ENCODE measurements around the gene FHOD1.

FHOD1 gene

DNA sequence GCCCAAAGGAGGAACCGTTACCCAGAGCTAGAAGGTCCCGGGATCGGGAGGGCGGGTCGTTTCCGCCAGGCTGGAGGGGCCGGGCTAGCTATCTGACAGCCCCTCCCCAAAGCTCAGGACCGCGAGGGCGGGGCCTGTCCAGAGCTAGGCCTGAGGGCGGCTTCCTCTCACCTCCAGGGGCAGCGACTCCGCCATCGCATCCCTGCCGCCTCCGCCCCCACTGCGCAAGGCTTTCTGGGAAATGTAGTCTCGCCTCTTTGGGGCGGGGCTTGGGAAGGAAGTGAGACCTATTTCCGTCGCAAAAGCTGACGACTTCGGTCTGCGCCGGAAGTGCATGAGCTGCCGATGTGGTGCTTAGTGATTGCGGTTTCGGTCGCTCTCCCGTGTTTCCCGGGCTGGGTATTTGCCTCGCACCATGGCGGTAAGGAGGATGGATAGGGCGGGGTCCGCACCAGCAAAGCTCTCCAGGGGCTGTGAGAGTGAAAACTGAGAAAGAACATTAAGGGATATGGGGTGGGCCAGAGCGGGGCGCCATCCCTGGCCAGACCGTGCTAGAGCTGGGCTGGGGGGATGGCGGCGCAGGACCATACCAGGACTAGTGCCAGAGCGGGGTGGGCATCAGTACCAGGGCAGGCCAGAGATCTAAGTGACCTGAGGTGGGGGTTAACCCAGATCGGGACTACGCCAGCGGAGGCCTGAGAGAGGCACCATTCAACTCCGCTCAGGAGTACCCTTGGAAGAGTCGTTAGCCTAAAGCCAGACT is 20.3 kb downstream of the FHOD1 start, which contains the start of gene TMEM208:
TMEM208 (plus strand) TSS at position 327 of the 763 bp plus-strand sequence; CDS start at position 416, 89 bp downstream.
- POLR2A ChIA-PET (ENCODE audit: low non-redundant PET) = interaction anchor here (0.7 to 1.2 kb wide), 2 partner anchors 9 to 19 kb away, joined by 3 to 11 read pairs; no protein-coding TSS in a partner anchor
- peak; percentile 92 for DNase-seq (ENCODE audit: low spot score)
- CTCF ChIA-PET = interaction anchor here (0.9 to 2.5 kb wide), 3 partner anchors 11 to 42 kb away, joined by 3 to 14 read pairs (median 4); partner anchors contain the start of gene ELMO3
- peak within 1 kb of the TSS; percentile 74 for H3K27ac ChIP-seq
- TF ChIP-seq, protein P1, sequence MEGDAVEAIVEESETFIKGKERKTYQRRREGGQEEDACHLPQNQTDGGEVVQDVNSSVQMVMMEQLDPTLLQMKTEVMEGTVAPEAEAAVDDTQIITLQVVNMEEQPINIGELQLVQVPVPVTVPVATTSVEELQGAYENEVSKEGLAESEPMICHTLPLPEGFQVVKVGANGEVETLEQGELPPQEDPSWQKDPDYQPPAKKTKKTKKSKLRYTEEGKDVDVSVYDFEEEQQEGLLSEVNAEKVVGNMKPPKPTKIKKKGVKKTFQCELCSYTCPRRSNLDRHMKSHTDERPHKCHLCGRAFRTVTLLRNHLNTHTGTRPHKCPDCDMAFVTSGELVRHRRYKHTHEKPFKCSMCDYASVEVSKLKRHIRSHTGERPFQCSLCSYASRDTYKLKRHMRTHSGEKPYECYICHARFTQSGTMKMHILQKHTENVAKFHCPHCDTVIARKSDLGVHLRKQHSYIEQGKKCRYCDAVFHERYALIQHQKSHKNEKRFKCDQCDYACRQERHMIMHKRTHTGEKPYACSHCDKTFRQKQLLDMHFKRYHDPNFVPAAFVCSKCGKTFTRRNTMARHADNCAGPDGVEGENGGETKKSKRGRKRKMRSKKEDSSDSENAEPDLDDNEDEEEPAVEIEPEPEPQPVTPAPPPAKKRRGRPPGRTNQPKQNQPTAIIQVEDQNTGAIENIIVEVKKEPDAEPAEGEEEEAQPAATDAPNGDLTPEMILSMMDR (conservative IDR thresholded peaks at IDR 0.05; ENCODE audit: low read depth) = 0 out of 2 replicates have a peak, but pooled peaks have one; percentile 9

DNA sequence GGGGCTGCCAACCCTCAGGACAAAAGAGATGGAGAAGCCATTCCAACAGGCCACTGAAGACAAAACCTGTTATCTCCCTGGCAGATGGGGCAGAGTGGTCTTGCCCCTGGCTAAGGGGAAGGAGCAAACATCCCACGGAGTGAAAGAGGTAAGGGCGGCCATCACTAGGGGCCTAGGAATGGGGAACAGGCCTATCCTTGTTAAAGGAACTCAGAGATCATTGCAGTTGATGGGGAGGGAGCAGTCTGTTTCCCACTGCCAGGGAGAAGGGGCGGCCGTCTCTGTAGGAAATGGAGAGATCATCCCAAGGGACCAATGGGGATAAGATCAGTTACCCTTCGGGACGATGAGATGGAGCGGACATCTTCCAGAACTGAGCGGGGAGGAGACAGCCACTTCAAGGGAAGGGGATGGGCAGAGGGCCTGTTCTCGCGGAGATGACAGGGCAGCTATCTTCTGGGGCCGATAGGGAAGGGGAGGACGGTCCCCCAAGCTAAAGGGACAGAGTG is 20.9 kb downstream of the FHOD1 start:
- POLR2A ChIA-PET (ENCODE audit: low non-redundant PET) = interaction anchor here (1.2 kb wide), 1 partner anchor 20 kb away, joined by 11 read pairs; no protein-coding TSS in a partner anchor
- no peak for DNase-seq (ENCODE audit: low spot score)
- H3K27ac ChIP-seq = peak overlapping the region; percentile 74
- TF ChIP-seq, protein P1 (conservative IDR thresholded peaks at IDR 0.05; ENCODE audit: low read depth) = no peak
- CTCF ChIA-PET = interaction anchor here (1.6 to 2.5 kb wide), 2 partner anchors 28 to 41 kb away, joined by 4 to 14 read pairs; partner anchors contain the start of gene ELMO3

DNA sequence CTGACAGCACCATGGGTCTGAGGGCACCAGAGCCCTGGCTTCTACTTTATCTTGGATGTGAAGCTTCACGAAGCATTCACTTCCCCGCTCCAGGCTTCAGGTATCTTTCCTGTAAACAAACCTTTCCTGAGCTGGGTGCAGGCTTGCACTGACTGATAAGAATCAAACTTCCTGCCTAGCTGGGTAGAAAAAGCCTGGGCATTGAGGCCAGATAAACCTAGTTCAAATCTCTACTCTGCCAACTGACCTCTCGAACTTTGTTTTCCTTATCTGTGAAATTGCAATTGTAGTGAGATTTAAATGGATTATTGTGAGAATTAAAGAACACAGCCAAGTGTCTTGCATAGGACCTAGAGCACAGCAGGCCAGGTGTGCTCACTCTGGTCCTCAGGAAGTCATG is 23.3 kb downstream of the FHOD1 start:
- POLR2A ChIA-PET (ENCODE audit: low non-redundant PET) = no interaction called here
- no peak for DNase-seq (ENCODE audit: low spot score)
- TF ChIP-seq, protein P1 (conservative IDR thresholded peaks at IDR 0.05; ENCODE audit: low read depth) = no peak
- H3K27ac ChIP-seq = no peak overlapping the region; the same call in 1 of the 2 replicates
- CTCF ChIA-PET = interaction anchor here (0.6 kb wide), 1 partner anchor 9 kb away, joined by 4 read pairs; no protein-coding TSS in a partner anchor

DNA sequence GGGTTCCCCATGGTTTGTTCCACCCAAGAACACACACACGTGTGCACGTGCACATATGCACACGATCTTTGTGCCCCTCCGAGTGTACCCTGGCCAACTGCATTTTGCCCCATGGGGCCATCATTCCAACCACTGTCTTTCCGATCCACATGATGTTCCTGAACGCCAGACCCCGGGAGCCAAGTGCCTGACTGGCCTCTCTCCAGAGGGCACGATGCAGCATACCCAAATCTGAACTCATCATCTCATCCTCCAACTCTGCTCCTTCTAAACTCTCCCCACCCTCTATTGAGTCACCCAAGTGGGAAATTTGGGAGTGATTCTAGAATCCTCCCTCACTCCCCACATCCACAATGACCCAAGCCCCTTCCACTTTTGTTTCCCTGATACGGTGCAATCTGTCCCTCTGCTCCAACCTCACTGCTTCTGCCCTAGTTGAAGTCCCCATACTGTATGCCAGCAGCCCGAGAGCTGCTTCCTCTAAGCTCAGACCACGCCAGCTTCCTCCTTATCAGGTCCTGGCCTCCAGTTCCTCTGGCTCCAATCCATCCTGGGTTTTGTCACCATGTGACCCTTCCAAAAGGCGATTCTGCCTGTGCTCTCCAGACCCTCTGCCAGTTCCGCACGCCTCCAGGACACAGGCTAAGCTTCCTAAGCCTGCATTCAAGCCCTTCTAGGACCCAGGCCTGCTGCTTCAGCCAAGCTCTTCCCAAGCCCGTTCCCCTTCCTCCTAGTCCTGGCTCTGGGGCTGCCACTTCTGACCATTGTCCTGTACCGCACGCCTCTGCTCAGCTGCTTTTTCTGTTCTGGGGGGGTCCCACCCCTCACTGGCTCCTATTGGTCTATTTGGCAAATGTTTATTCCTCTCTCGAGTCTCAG is 30.4 kb downstream of the FHOD1 start:
- POLR2A ChIA-PET (ENCODE audit: low non-redundant PET) = interaction anchor here (0.5 kb wide), 1 partner anchor 21 kb away, joined by 3 read pairs; no protein-coding TSS in a partner anchor
- TF ChIP-seq, protein P1 (conservative IDR thresholded peaks at IDR 0.05; ENCODE audit: low read depth) = no peak
- peak overlapping the region; percentile 24 for H3K27ac ChIP-seq
- CTCF ChIA-PET = no interaction called here
- DNase-seq (ENCODE audit: low spot score) = no peak

DNA sequence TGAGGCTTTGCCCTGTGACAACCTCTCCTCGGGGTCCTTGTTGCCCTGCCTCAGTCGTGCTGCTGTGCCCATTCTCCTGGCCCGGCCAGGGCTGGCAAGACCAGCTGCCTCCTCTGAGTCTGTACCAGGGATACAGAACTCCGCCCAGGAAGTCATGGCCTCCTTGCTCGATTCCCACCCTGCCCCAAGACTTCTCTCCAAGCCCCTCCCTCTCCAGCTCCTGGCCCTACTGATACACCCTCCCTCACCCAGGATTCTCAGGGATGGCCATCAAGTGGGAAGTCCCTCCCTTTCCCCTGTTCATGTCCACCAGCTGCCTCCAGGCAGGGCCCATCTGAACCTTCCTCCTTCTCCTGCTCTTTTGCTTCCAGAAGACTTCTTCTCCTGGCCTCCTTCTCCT is 31.6 kb downstream of the FHOD1 start:
- POLR2A ChIA-PET (ENCODE audit: low non-redundant PET) = no interaction called here
- DNase-seq (ENCODE audit: low spot score) = no peak
- H3K27ac ChIP-seq = peak overlapping the region; percentile 11
- CTCF ChIA-PET = no interaction called here
- TF ChIP-seq, protein P1 (conservative IDR thresholded peaks at IDR 0.05; ENCODE audit: low read depth) = no peak
